Colonic mucosa (tissue), 4 donors: Measurements from ENCODE around the gene MAML2. TPM values are rescaled to one million over a fixed set of nuclear protein-coding genes. Genes with fewer than 3 reads are reported as not detected.

Source experiments
- DNase-seq: peaks from one replicate; pipeline ENCODE4 v3.0.0-alpha.2; 2020
- H3K27ac ChIP-seq: fragments of 200-600 bp; one replicate; pipeline ENCODE4 v1.8.0; 2021
- H3K27me3 ChIP-seq: fragments of 200-600 bp; one replicate; pipeline ENCODE4 v1.8.0; 2021
- H3K36me3 ChIP-seq: fragments of 200-600 bp; one replicate; pipeline ENCODE4 v1.8.0; 2021
- H3K4me1 ChIP-seq: fragments of 200-600 bp; one replicate; pipeline ENCODE4 v1.8.0; 2021; ENCODE audit warnings: mild to moderate bottlenecking
- H3K4me3 ChIP-seq: fragments of 200-600 bp; one replicate; pipeline ENCODE4 v1.8.0; 2021
- H3K9ac ChIP-seq, 2 donors: one replicate each; pipeline ENCODE4 v1.7.0; 2013; ENCODE audit warnings: control low read depth in 2 of 2, low read depth in 2 of 2, low read length in 2 of 2
- H3K9me3 ChIP-seq: fragments of 200-600 bp; one replicate; pipeline ENCODE4 v1.8.0; 2021
- intact Hi-C: fragments of 100-400 bp; cut with DNase I; formaldehyde crosslinking; loops from one replicate; pipeline ENCODE4 v1.14.1; 2022
- total RNA-seq, 2 donors: library from RNA; stranded (reverse); fragmentation: NEBNext Ultra II Directional in 1 of 2; extraction: Animal tissue kit (Norgen Biotek cat#: 25700) in 1 of 2; gene quantifications; one replicate each; pipeline ENCODE4 v1.2.1, GENCODE V29; 2021
- TF ChIP-seq, protein P1 (sequence below): fragments of 200-600 bp; IDR thresholded peaks from one replicate; pipeline ENCODE4 v1.8.0; 2022; ENCODE audit warnings: antibody characterized with exemption, mild to moderate bottlenecking
- donor health status: healthy.
- donor health status: DM: no; HTN: no; CAD: no.
- donor health status: DM: no; HTN: no; CAD: no.

MAML2 gene
- total RNA-seq, 2 donors from 2014 or later: 10.4 to 11.0 TPM

- H3K36me3 ChIP-seq: no peaks in the 10 kb centered on the region
- DNase-seq: no peak
- no peak overlapping the region for H3K9ac ChIP-seq
- TF ChIP-seq, protein P1, sequence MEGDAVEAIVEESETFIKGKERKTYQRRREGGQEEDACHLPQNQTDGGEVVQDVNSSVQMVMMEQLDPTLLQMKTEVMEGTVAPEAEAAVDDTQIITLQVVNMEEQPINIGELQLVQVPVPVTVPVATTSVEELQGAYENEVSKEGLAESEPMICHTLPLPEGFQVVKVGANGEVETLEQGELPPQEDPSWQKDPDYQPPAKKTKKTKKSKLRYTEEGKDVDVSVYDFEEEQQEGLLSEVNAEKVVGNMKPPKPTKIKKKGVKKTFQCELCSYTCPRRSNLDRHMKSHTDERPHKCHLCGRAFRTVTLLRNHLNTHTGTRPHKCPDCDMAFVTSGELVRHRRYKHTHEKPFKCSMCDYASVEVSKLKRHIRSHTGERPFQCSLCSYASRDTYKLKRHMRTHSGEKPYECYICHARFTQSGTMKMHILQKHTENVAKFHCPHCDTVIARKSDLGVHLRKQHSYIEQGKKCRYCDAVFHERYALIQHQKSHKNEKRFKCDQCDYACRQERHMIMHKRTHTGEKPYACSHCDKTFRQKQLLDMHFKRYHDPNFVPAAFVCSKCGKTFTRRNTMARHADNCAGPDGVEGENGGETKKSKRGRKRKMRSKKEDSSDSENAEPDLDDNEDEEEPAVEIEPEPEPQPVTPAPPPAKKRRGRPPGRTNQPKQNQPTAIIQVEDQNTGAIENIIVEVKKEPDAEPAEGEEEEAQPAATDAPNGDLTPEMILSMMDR: no peak
- H3K27me3 ChIP-seq: no peaks in the 10 kb centered on the region
- no peak overlapping the region for H3K27ac ChIP-seq
- H3K9me3 ChIP-seq: no peaks in the 10 kb centered on the region
- H3K4me1 ChIP-seq: no peaks in the 10 kb centered on the region
- intact Hi-C loops: no loop called here
- H3K4me3 ChIP-seq: no peak overlapping the region
Observed at GRCh38 chr11:96106645-96107044, 236.3 kb downstream of the MAML2 start.

DNA sequence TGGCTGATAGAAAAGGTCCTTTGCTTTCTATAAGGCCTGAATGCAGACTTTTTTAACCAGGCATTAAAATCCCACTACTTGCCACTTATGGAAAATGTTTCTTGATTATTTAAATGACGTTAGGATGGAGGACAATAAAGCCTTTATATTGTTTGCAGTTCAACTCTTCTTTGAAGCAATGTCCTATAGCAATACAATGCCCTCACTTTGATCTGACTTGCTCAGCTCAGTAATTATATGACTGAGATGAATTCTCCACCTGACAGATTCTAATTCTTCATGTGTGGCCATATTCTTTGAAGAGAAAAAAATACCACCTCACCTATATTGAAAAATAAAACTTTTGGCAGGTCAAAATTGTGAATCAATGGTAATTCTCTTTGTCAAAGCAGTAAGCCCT, 237.1 kb downstream of the MAML2 start:
- no peaks in the 10 kb centered on the region for H3K9me3 ChIP-seq
- no peaks in the 10 kb centered on the region for H3K4me1 ChIP-seq
- intact Hi-C loops: no loop called here
- H3K36me3 ChIP-seq: no peaks in the 10 kb centered on the region
- H3K27me3 ChIP-seq: no peaks in the 10 kb centered on the region
- TF ChIP-seq, protein P1: no peak
- H3K27ac ChIP-seq: no peak overlapping the region
- H3K9ac ChIP-seq: no peak overlapping the region
- no peak for DNase-seq
- no peak overlapping the region for H3K4me3 ChIP-seq

- H3K27ac ChIP-seq: no peak overlapping the region
- DNase-seq: no peak
- intact Hi-C loops: no loop called here
- H3K4me3 ChIP-seq: no peak overlapping the region
- no peaks in the 10 kb centered on the region for H3K36me3 ChIP-seq
- no peak overlapping the region for H3K9ac ChIP-seq
- no peaks in the 10 kb centered on the region for H3K27me3 ChIP-seq
- TF ChIP-seq, protein P1: no peak
- H3K9me3 ChIP-seq: no peaks in the 10 kb centered on the region
- no peaks in the 10 kb centered on the region for H3K4me1 ChIP-seq
Observed at GRCh38 chr11:96105197-96105895, 237.6 kb downstream of the MAML2 start.

DNA sequence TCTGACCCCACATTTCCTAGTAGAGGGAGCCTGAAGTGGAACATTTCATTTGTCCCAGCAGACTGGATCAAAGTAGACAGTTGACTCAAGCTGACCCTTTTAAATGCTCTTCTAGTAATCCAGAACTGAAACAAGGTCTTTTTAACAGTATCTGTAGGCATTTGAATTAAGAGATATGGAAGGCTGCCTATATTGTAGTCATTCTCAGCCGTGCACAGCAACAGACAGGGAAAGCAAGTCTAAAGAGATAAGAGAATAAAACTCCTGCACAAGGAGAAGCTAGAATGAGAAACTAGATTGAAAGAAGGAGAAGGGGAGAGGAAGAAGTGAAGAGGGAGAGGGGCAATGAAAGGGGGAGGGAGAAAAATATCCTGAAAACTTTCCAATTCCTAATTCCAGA, 238.5 kb downstream of the MAML2 start:
- no peak for DNase-seq
- H3K36me3 ChIP-seq: no peaks in the 10 kb centered on the region
- H3K27ac ChIP-seq: no peak overlapping the region
- H3K4me1 ChIP-seq: no peaks in the 10 kb centered on the region
- TF ChIP-seq, protein P1: no peak
- no peak overlapping the region for H3K4me3 ChIP-seq
- H3K27me3 ChIP-seq: no peaks in the 10 kb centered on the region
- H3K9ac ChIP-seq: no peak overlapping the region
- no peaks in the 10 kb centered on the region for H3K9me3 ChIP-seq
- intact Hi-C loops: no loop called here

DNA sequence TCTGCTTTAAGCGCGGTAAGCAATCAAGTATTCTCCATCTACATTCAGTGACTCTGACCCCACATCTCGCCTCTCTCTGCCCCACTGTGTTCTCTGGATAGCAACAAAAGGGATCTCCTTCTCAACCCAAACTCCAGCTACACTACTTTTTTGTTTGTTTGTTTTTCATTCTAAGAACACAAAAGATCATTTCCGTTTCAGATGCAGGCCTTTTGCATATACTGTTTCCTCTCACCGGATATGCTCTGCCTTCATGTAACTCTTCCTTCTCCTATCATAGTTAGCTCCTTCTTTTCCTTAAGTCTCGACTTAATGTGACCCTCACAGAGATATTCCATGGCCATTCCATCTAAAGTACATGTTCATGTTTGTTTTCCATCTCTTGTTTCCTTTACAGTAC, 239.3 kb downstream of the MAML2 start:
- TF ChIP-seq, protein P1: no peak
- Histone ChIP-seq H3K9ac (no peak overlapping the region), H3K27ac (no peak overlapping the region), H3K27me3 (no peaks in the 10 kb centered on the region), H3K9me3 (no peaks in the 10 kb centered on the region), H3K4me1 (no peaks in the 10 kb centered on the region), H3K4me3 (no peak overlapping the region), H3K36me3 (no peaks in the 10 kb centered on the region)
- DNase-seq: no peak
- intact Hi-C loops: no loop called here
